HG03460 (cell line): ENCODE measurements around the gene SPATA33.
"Not testable (repeated sequence)": the region's sequence is repeated elsewhere in the genome, so short reads cannot be mapped to it uniquely, and the experiment has no call there.

Source experiments
- ATAC-seq: cut with Tn5 transposase; IDR thresholded peaks from one replicate; pipeline ENCODE4 v1.9.1; 2021; ENCODE audit not compliant: unreplicated experiment

SPATA33 gene

DNA sequence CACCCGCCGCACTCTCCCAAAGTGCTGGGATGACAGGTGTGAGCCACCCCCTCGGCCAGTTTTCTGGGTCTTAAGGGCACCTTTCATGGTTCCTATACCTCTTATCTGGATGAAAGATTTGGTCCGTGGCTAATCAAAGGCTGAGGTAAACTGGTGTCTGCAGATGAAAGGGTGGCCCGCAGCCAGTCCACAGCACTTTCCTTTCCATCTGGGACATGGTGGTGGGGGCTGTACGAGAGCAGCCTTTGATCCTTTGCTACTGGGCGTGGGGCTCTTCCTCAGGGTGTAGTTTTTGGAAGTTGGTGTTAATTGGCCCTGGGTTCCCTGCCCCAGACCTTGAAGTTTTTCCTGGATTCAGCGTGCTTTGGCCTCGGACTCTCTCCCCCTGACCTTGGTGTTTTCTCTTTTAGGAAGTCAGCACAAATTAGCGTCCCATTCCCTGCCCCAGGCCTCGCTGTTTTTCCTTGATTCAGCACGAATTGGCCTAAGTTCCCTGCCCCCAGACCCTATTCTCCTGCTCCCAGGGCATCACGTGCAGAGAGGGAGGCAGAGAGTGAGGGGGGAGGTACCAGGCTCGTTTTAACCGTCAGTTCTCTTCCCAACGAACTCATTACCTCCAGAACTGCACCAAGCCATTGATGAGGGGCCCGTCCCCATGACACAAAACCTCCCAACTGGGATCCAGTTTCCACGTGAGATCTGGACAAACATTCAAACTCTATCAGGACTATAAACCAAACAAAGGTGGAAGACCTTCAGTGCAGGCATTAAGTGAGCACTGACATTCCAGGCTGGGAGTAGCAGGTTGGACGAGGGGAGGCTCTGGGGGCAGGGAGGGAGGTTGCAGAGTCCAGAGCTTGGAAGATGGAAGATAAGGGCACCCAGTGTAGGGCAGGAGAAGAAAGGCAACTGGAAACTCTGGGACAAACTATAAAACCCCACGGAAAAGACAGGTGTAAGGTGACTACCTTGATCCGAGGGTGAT lies 32.6 kb upstream of the SPATA33 start:
- ATAC-seq, result no peak

DNA sequence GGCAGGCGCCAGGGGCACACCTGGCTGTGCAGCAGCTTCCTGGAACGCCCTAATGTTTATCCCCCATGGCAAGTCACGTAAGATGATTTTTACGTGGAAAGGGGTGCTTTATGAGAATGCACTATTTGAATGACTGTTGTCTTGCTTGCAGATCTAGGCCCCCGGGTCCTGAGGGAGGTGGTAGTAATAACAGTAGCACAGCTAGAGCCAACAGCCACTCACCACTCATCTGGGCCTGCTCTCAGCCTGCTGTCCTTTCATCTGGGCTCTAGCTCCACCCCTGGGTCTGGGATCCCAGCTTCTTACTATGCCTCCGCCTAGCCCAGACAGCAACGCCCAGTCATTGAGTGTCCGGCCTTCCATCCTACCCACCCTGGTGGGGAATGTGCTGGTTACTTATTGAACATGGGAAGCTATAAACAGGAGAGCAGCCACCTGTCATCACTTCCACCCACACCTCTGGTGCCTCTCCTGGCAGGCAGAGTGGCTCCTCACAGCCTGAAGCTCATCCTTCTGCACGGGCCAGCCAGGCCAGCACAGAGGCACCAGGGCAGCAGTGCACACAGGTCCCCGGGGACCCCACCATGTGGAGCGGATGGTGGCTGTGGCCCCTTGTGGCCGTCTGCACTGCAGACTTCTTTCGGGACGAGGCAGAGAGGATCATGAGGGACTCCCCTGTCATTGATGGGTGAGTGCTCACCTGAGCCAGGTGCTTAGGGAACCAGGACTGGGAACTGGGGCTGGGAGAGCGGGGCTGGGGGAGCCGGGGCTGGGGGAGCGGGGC lies 27.6 kb upstream of the SPATA33 start:
- ATAC-seq, result no peak

DNA sequence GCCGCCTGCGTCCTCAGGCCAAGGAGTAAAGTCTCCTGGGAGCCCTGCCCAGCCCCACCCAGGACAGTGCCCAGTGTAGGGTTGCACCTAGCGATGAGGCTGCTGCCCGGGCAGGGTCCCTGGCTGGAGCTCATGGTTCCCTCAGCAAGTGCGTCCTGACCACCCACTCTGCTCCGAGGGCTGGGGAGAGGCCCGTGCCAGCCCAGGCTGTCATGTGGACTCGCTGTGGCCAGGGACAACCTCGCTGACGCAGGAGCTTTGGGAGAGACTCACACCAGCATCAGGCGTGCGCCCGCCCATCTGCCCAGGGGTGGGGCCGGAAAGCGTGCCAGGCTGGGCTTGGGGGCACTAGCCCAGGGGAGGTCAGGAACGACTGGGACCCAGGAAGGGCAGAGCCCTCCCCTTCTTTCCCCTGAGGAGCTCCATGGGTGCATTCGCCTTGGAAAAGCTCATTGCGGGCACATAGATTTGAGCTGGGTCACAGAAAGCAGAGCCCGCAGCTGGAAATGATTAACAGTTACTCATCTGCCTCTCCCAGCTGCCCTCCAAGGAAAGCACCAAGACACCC lies 24.5 kb upstream of the SPATA33 start:
- ATAC-seq, result no peak

DNA sequence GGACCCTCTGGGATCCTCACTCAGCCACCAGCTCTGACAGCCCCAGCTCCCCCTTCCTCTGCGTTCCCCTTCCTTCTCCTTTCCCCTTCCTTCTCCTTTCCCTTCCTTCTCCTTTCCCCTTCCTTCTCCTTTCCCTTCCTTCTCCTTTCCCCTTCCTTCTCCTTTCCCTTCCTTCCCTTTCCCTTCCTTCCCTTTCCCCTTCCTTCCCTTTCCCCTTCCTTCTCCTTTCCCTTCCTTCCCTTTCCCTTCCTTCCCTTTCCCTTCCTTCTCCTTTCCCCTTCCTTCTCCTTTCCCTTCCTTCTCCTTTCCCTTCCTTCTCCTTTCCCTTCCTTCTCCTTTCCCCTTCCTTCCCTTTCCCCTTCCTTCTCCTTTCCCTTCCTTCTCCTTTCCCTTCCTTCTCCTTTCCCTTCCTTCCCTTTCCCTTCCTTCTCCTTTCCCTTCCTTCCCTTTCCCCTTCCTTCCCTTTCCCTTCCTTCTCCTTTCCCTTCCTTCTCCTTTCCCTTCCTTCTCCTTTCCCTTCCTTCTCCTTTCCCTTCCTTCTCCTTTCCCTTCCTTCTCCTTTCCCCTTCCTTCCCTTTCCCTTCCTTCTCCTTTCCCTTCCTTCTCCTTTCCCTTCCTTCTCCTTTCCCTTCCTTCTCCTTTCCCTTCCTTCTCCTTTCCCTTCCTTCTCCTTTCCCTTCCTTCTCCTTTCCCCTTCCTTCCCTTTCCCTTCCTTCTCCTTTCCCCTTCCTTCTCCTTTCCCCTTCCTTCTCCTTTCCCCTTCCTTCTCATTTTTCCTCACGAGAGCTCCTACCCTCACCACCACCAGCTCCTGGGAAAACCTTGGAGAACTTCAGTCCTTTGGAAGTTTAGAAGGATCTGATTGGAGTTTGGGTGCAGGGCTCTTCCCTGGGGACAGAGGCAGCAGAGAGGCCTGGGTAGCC lies 22.9 kb upstream of the SPATA33 start:
- not testable (repeated sequence) for ATAC-seq

DNA sequence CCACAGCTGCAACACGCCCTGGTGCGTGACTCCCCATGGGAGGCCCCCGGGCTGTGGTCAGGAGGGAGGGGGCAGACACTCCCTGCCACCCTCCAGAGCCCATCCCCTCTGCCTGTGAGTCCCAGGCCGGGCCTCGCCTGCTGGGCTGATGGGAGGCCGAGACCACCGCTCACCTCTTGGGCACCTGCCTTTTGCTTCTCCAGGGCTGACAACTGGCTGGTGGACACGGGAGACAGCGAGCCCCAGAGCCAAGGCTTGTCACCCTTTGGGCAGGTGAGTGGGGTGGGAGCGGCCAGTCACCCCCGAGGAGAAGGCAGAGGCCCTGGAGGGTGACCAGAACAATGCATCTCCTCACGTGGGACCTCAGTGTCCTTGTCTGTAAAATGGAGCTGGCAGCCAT lies 21.0 kb upstream of the SPATA33 start:
- ATAC-seq, result no peak

DNA sequence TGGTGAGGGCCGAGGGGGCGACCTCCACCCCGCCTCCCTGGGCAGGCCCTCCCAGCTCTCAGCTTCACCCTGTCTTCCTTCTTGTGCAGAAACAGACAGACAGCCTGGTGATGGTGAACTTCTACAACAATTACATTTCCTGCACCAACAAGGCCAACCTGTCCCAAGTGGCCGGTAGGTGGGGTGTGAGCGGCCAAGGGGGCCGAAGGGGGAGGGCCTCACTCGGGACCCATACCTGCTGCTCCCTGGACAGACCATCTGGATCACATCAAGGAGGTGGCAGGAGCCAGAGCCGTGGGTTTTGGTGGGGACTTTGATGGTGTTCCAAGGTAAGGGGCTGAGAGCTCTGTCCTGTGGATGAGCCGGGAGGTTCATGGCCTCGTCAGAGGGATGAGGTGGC lies 20.3 kb upstream of the SPATA33 start:
- no peak for ATAC-seq

DNA sequence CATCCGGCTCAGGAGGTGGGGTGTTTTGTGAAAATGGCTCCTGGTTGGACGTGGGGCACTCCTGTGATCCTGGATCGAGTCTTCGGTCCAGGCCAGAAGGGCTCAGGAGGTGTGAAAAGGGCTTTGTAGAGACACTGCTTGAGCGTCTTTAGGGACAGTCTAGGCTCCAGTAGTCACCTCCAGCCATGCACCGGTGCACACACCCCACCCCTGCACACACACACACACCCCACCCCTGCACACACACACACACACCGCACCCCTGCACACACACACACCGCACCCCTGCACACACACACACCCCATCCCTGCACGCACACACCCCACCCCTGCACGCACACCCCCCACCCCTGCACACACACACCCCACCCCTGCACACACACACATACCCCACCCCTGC lies 19.2 kb upstream of the SPATA33 start:
- no peak for ATAC-seq

DNA sequence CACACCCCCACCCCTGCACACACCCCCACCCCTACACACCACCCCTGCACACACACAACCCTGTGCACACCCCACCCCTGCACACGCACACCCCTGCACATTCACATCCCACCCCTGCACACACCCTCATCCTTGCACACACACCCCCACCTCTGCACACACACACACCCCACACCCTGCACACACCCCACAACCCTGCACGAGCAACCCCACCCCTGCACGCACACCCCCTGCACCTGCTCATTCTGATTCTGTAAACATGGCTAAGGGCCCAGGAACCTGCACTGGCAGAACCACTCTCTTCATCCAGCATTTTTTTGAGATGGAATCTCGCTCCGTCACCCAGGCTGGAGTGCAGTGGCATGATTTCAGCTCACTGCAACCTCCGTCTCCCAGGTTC lies 18.3 kb upstream of the SPATA33 start:
- ATAC-seq, result no peak

DNA sequence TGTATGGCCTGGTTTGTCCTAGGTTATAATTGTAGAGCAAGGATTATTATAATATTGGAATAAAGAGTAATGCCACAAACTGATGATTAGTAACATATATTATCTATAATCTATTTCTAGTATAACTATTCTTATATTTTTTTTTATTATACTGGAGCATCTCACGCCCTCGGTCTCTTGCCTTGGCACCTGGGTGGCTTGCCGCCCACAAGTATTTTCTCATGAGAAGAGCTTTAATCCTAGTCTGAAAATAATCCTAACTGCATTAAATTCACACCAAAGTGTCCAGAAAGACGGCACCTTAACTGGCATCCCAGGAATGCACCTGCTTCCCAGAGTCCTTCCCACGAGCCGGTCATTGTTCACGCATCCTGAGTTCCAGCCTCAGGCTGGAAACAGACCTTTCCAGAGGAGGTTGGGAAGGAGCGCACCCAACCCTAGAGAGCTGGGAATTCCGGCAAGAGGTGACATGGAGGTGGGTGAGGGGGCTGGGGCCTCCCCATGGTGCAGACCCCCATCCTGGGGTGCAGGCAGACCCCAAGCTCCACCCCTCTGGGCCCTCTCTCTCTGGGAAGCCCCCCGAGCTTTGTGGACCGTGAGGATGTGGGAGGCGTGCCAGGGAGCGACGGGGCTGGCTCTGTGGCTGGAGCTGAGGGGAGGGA lies 16.0 kb upstream of the SPATA33 start:
- no peak for ATAC-seq

DNA sequence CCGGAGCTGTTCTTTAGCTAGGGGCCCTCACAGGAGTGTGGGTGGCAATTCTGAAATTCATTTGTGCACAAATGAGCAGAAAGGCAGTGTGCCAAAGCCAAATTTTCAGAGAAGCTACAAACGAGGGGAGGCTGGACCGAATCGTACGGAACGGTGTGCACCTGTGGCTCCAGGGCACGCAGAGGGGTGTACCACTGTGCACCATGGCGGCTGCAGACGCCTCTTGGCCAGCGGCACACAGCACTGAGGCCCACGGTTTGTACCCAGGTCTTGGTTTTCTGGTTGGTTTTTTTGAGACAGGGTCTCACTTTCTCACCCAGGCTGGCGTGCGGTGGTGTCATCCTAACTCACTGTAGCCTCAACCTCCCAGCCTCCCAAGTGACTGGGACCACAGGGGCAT lies 15.1 kb upstream of the SPATA33 start:
- no peak for ATAC-seq

DNA sequence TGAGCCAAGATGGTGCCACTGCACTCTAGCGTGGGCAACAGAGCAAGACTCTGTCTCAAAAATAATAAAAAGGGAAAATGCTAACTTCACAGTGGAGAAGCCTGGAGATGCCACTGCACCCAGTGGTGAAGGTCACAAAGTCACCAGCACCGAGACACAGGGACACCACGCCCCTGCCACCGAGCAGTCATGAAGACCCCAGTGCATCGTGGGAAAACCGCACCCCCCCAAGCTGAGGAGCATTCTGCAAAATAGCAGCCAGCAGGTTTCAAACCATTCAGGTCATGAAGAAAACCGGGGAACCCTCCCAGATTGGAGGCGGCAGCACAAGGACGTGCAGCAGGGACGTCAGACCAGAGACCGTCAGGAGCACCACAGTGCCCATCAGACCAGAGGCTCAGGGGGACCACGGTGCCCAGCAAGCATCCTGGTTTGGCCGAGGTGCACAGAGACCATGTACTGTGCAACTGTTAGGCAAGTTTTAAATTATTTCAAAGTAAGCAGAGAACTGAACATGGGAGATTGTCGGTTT lies 13.8 kb upstream of the SPATA33 start:
- ATAC-seq, result no peak

DNA sequence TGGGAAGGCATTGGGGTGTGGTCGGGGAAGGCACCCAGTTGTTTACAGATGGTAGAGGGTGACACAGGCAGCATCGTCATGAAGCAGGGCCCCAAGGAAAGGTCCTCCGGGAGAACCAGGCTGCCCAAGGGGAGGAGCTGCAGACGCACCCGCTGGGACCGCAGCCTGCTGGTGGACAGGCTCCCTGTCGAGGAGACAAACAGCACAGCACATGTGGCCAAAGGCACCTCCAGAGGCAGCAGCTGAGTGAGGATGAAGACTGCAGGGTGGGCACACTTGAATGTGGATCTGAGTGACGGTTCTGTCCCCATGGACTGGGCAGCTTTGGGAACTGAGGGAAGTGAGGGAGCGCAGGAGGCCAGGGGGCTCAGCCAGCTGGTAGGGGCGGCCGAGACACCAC lies 12.5 kb upstream of the SPATA33 start:
- ATAC-seq, result no peak

DNA sequence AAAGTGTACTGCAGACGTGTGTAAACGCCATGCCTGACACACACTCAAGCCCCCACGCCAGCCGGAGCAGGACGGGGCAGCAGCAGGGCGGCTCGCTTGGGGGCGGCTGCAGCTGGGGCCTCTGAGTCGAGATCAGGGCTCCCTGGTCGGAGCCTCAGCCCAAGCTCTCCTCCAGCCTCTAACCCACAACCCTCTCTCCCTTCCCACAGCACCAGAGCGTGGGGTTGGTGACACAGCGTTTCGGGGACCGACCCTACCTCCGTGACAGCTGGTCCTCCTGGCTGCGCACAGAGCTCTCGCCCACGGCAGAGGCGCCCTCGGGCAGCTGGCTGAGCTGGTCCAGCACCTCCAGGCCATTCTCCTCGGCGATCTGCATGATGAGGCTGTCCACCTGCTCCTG lies 11.4 kb upstream of the SPATA33 start:
- no peak for ATAC-seq

DNA sequence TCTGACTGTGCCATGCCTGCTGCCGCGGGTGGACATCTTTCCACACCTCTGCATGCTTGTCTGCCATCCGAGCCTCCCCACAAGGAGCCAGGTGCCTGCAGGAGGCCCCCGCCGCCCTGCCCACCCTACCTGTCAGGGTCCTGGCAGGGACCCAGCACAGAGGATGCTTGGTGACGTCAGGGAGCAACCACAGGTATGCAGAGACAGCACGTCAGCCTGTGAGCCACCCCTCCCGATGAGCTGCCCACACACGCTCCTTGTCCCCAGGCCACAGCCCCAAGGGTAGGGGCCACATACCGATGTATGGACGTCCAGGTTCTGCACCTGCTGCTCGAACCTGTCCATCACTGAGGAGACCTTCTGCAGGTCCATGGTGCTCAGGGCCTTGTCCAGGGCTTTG lies 10.7 kb upstream of the SPATA33 start:
- ATAC-seq, result no peak

DNA sequence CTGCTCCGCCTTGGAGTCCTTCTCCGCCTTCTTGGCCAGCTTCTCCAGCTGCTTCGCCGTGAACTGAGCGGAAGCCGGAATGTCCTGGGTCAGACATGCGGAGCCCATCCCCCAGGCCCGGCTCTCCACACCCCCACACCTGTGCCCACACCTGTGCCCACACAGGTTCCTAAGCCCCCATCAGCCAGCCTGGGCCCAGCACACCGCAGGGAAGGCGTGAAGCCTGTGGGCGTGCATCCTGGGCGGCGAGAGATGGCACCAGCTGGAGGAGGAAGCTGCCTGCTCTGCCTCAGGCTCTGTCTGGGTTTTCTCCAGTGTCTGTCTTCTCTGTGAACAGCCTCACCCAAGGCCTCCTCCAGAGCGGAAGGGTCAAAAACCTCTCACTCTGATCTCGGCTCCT lies 6.1 kb upstream of the SPATA33 start:
- no peak for ATAC-seq

DNA sequence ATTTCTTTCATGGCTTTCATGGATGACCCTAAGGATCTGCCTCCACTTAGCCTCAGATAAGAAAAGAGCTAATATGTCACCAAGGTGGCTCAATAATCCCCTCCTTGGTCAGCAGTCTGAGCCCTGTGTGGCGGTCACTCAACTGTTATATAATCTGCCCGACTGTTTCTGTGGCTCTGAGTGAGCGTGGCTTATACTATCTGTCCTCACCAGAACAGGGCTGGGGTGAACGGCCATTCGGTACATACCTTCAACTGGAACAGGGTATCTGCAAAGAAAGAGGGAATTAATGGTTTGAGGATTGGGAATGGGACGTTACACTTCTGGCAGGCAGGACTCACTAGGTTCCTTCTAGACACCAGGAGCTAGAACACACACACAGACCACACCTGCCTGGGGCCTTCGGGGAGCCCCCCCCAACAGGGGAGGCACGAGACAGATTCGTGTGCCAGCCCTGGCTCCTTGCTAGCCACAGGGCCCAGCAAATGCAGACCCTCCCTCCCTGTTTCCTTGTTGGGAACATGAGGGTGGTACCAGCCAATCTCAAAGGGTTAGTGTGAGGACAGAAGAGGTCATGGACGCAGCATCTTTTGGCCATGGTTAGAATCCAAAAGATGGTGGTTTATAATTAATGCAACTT lies 3.9 kb upstream of the SPATA33 start:
- no peak for ATAC-seq

DNA sequence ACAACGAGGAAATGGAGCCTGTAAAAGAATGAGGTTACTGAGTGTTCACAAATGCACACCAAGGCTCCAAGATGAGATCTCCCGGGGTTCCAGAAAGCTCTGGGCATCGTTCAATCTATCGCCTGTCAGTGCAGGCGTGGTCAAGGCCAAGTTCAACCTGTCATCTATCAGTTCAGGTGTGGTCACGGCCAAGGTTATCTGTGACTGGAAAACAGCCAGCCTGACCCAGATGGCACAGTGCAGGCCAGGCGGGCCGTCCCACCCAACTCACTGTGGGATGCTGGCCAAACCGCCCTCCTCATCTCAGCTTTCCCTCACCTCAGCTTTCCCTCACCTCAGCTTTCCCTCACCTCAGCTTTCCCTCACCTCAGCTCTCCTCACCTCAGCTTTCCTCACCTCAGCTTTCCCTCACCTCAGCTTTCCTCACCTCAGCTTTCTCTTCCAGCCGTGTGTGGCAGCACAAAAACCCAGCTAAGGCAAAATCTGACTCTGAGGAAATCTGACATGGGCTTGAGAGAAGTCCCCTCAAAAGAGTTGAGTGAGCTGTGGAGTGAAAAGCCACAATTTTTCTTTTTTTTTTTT lies 2.5 kb upstream of the SPATA33 start:
- ATAC-seq, result no peak

DNA sequence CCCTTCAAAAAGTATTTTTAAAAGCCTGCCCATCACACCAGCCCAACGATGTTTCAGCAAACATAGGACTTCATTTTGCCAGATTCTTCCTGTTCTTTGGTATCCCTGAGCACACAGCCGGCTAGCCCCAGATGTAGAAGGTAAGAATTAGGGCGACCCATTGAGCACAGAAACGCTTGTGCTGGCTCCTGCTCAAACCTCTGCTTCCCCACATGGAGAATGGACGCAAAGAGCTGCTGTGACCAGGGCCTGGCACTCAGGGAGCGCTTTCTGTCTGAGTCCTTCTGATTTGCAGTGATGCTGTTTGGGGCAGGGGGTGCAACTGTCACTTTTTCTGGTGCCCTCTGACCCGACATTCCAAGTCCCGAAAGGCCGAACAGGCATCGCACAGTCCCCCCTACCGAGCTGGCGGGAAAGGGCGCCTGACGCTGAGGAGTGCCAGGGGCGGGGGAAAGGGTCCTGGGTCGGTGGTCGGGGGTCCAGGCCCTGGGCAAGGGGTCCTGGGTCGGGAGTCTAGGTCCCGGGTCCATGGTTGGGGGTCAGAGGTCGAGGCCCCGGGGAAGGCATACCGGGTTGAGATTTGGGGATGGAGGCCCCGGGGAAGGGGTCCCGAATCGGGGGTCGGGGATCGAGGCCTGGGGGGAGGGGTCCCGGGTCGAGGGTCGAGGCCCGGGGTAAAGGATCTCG lies 1.1 kb upstream of the SPATA33 start:
- no peak for ATAC-seq
